Activated CD8-positive, alpha-beta T cell treated with anti-CD3 and anti-CD28 coated beads, Interleukin-2, amount 10 ng/mL, durations not matched to agents 7 days and 5 days (primary cell): ENCODE measurements around the gene SLC9A9. TPM values are rescaled to one million over a fixed set of nuclear protein-coding genes. Genes with fewer than 3 reads are reported as not detected.

ENCODE experiments used
- total RNA-seq, 2 experiments: library from RNA; stranded (reverse); gene quantifications; one replicate each; pipeline ENCODE4 v1.2.3, GENCODE V29; 2021

SLC9A9 gene
- total RNA-seq, 2 experiments from 2014 or later: 6.6 to 7.4 TPM

Other genes starting within 250 kb of the SLC9A9 start
- gene DIPK2A, start 123.4 kb upstream of the SLC9A9 start, total RNA-seq: 10 to 100 TPM; 23.4 to 23.8 TPM